Measurements from ENCODE around the gene VWCE.
"Not testable (repeated sequence)": the region's sequence is repeated elsewhere in the genome, so short reads cannot be mapped to it uniquely, and the experiment has no call there.

The VWCE gene

DNA sequence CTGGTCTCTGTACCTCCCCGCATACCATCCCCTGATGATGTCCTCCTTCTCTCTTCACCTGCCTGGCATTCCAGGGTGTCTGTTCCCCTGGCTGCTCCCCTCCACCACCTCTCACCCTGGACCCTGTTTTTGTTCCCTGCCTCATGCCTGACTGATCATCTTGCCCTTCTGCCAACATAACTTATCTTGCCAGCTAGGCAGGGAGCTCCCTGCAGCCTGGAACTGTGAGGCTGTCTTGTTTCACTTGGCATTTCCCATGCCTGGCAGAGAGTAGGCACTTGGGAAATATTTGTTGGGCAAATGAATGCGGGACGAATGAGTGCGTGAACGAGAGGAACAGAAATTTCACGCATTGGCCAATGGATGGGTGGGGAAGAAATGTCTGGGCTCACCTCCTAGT lies 65.7 kb downstream of the VWCE start:
- H3K27ac ChIP-seq (ENCODE audit: low read depth, low read length); H3K27me3 ChIP-seq (ENCODE audit: insufficient read depth, low read length); H3K79me2 ChIP-seq (ENCODE audit: control insufficient read depth, insufficient read depth, low read length, unreplicated experiment); H3K4me1 ChIP-seq (ENCODE audit: control insufficient read depth, insufficient read depth, low read length, unreplicated experiment); H3K4me3 ChIP-seq (ENCODE audit: low read depth, low read length); H3K36me3 ChIP-seq (ENCODE audit: insufficient read depth, low read length); H2AFZ ChIP-seq (ENCODE audit: low read length, unreplicated experiment): not testable (repeated sequence)

DNA sequence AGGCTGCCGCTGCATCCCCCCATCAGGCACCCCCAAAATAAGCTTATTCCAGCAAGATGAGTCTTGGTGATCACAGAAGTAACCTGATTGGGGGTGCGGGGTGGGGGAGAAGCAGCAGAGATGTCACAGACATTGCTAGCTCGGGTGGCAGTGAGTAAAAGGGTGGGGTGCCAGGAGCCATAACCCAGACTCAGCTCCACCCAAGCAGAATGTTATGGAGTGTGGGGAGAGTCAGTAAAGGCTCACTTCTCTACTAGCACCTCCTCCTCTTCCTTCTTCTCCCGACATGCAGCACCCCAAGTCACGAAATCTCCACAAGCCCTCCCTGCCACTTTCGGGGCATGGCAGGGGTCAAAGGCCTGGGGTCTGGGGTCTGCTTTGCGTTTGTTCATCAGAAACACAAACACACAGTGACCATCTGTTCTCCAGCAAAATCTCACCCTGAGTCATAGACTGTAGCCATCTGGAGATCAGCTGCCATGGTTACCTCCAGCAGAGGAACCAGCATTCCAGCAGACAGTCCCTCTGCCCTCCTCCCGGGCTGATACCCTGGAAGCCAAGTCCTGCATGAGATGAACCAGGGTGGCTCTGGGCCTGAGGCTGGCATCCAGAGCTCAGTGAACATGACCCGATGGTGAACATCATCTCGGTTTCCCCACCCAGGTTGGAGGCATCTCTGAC lies 68.5 kb downstream of the VWCE start:
- H3K36me3 ChIP-seq (ENCODE audit: insufficient read depth, low read length); H3K4me1 ChIP-seq (ENCODE audit: control insufficient read depth, insufficient read depth, low read length, unreplicated experiment); H2AFZ ChIP-seq (ENCODE audit: low read length, unreplicated experiment): not testable (repeated sequence)

DNA sequence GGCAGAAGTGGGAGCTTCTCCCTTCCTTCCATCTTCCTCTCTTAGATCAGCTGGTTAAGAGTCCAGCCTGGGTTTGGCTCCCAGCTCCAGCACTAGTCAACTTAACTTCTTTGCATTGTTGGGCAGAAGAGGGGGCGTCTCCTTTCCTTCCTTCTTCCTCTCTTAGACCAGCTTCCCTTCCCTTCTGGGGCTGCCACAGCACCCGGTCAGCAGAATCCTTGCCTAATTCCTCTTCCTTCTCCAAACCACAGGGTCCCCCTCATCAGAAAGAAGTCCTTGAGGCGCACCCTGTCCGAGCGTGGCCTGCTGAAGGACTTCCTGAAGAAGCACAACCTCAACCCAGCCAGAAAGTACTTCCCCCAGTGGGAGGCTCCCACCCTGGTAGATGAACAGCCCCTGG lies 72.4 kb downstream of the VWCE start:
- not testable (repeated sequence) for H2AFZ ChIP-seq (ENCODE audit: low read length, unreplicated experiment); H3K4me1 ChIP-seq (ENCODE audit: control insufficient read depth, insufficient read depth, low read length, unreplicated experiment); H3K4me3 ChIP-seq (ENCODE audit: low read depth, low read length); H3K27me3 ChIP-seq (ENCODE audit: insufficient read depth, low read length); H3K79me2 ChIP-seq (ENCODE audit: control insufficient read depth, insufficient read depth, low read length, unreplicated experiment); H3K27ac ChIP-seq (ENCODE audit: low read depth, low read length); H3K36me3 ChIP-seq (ENCODE audit: insufficient read depth, low read length)

More for the DNA sequence above, 68.5 kb downstream of the VWCE start:
- H3K79me2 ChIP-seq (ENCODE audit: control insufficient read depth, insufficient read depth, low read length, unreplicated experiment); H3K27ac ChIP-seq (ENCODE audit: low read depth, low read length); H3K27me3 ChIP-seq (ENCODE audit: insufficient read depth, low read length); H3K4me3 ChIP-seq (ENCODE audit: low read depth, low read length): not testable (repeated sequence)

DNA sequence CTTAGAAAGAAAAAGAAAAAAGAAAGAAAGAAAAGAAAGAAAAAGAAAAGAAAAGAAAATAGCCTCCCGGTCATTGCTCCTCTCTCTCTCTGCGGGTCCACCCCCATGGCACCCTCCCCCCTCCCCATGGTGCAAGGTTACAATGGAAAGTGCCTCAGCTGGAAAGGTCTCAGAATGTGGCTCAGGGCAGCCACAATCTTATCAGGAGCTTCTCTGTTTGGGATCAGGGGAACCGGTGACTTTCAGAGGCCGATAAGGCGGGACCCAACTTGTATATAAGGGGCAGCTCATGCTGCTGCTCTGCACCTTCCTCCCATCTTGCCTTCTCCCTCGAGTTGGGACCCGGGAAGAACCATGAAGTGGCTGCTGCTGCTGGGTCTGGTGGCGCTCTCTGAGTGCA lies 73.1 kb downstream of the VWCE start, which contains the start of gene PGA4:
TSS of gene PGA4 (plus strand) at position 301 of the 400 bp plus-strand sequence. CDS start at position 355, 54 bp downstream.
- H3K27me3 ChIP-seq (ENCODE audit: insufficient read depth, low read length); H3K4me1 ChIP-seq (ENCODE audit: control insufficient read depth, insufficient read depth, low read length, unreplicated experiment); H3K4me3 ChIP-seq (ENCODE audit: low read depth, low read length); H3K27ac ChIP-seq (ENCODE audit: low read depth, low read length); H2AFZ ChIP-seq (ENCODE audit: low read length, unreplicated experiment); H3K79me2 ChIP-seq (ENCODE audit: control insufficient read depth, insufficient read depth, low read length, unreplicated experiment); H3K36me3 ChIP-seq (ENCODE audit: insufficient read depth, low read length): not testable (repeated sequence)

DNA sequence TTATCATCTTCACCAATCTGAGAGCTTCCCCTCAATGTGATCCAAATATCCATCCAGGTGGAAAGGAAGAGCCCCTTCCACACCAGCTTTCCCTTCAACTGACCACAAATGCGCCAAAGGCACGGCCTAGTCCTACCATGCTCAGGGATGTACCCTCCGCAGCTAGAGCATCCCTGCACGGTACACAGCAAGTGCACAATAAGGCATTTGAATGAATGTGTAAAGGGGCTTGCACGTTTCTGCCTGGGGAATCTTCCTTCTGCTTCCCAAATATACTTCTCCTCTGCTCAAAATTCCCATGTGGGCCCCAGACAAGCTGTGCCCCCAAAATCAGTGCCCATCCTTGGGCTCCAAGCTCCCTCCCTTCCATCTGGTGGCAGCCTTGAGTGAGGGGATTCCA lies 76.1 kb downstream of the VWCE start:
- H3K27ac ChIP-seq (ENCODE audit: low read depth, low read length); H3K36me3 ChIP-seq (ENCODE audit: insufficient read depth, low read length); H2AFZ ChIP-seq (ENCODE audit: low read length, unreplicated experiment); H3K79me2 ChIP-seq (ENCODE audit: control insufficient read depth, insufficient read depth, low read length, unreplicated experiment); H3K4me1 ChIP-seq (ENCODE audit: control insufficient read depth, insufficient read depth, low read length, unreplicated experiment); H3K27me3 ChIP-seq (ENCODE audit: insufficient read depth, low read length); H3K4me3 ChIP-seq (ENCODE audit: low read depth, low read length): not testable (repeated sequence)

DNA sequence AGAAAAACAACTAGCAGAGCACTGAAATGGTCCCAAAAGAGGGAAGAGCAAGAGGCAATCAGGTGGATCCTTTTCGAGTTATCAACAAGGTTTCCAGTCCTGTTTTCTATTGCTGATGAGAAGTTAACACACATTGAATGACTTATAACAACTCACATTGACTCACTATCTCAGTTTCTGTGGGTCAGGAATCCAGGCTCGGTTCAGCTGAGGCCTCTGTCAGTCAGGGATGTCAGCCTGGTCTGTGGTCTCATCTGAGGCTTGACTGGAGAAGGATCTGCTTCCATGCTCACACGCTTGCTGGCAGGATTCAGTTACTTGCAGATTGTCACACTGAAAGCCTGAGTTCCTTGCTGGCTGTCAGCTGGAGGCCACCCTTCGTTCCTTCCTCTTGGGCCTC lies 76.8 kb downstream of the VWCE start:
- not testable (repeated sequence) for H3K27me3 ChIP-seq (ENCODE audit: insufficient read depth, low read length); H3K4me1 ChIP-seq (ENCODE audit: control insufficient read depth, insufficient read depth, low read length, unreplicated experiment); H3K4me3 ChIP-seq (ENCODE audit: low read depth, low read length); H3K36me3 ChIP-seq (ENCODE audit: insufficient read depth, low read length); H3K79me2 ChIP-seq (ENCODE audit: control insufficient read depth, insufficient read depth, low read length, unreplicated experiment); H3K27ac ChIP-seq (ENCODE audit: low read depth, low read length); H2AFZ ChIP-seq (ENCODE audit: low read length, unreplicated experiment)

DNA sequence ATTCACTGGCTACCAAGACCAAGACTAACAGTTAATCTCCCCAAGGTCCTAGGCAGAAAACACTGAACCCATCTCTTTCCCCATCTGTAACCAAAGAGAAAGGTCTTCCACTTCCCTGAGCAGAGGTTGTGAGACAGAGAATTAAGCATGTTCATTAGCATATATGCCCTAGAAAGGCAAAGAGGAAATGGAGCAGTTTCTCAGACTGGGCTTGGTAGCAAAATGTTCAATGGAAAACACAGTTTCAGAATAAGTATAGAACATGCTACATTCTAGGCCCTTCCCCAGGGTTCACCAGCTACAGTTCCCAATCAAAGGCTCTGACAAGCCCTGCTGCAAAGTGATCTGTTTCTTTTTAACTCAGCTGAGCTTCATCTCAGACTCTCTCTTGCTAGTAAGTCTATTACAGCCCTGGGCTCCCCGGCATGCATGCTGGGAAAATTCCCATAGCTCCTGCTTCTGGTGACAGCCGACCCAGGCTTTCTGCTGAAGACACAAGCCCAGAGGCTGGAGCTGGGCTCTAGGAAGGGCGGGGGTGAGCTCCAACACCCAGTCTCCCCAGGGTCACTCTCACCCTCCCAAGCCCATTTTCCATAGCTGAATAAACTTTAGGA lies 81.3 kb downstream of the VWCE start:
- H3K79me2 ChIP-seq (ENCODE audit: control insufficient read depth, insufficient read depth, low read length, unreplicated experiment); H3K36me3 ChIP-seq (ENCODE audit: insufficient read depth, low read length); H3K4me1 ChIP-seq (ENCODE audit: control insufficient read depth, insufficient read depth, low read length, unreplicated experiment); H3K4me3 ChIP-seq (ENCODE audit: low read depth, low read length); H3K27me3 ChIP-seq (ENCODE audit: insufficient read depth, low read length); H3K27ac ChIP-seq (ENCODE audit: low read depth, low read length); H2AFZ ChIP-seq (ENCODE audit: low read length, unreplicated experiment): not testable (repeated sequence)

DNA sequence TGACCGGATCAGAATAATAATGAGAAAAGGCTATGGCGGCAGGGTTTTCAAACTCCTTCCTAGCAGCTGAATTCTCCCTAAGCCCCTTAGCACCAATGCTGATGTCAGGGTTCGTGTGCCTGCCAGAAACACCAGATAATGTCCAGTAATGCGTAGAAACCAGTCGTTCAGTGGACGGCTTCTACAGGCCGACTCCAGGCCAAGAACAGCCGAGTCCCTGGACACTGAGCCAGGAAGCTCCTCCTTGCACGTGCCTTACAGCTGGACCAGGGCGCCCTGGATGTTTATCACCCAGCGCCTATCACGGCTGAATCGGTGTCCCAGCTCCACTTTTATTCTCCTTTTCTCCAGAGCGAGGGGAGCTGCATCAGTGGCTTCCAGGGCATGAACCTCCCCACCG lies 82.9 kb downstream of the VWCE start:
- not testable (repeated sequence) for H3K4me3 ChIP-seq (ENCODE audit: low read depth, low read length); H3K4me1 ChIP-seq (ENCODE audit: control insufficient read depth, insufficient read depth, low read length, unreplicated experiment); H2AFZ ChIP-seq (ENCODE audit: low read length, unreplicated experiment); H3K36me3 ChIP-seq (ENCODE audit: insufficient read depth, low read length); H3K27ac ChIP-seq (ENCODE audit: low read depth, low read length); H3K27me3 ChIP-seq (ENCODE audit: insufficient read depth, low read length); H3K79me2 ChIP-seq (ENCODE audit: control insufficient read depth, insufficient read depth, low read length, unreplicated experiment)

DNA sequence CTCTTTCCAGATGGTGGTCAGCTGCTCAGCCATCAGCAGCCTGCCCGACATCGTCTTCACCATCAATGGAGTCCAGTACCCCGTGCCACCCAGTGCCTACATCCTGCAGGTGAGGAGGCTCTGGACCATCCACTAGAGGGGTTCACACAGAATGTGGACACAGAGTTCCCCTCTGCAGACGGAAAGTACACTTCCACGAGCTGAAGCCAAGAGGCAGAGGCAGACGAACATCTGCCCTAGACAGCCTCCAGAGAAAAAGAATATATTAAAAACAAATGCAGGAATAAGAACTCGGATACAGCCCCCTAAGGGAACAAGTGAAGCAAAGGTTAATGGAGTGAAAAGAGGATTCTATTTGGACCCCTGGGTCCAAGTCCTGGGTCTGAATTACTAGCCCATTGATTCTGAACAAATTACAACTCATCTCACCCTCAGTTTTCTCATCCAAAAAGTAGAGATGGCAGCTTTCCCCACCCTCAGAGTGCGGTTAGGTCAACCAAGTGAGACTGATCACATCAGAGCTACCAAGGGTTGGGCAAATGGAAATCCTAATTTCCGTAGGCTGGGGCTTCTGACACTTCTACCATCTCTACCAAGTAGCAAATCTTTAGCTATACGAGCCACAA lies 83.7 kb downstream of the VWCE start:
- not testable (repeated sequence) for H3K4me1 ChIP-seq (ENCODE audit: control insufficient read depth, insufficient read depth, low read length, unreplicated experiment); H2AFZ ChIP-seq (ENCODE audit: low read length, unreplicated experiment); H3K4me3 ChIP-seq (ENCODE audit: low read depth, low read length); H3K79me2 ChIP-seq (ENCODE audit: control insufficient read depth, insufficient read depth, low read length, unreplicated experiment); H3K36me3 ChIP-seq (ENCODE audit: insufficient read depth, low read length); H3K27ac ChIP-seq (ENCODE audit: low read depth, low read length); H3K27me3 ChIP-seq (ENCODE audit: insufficient read depth, low read length)

DNA sequence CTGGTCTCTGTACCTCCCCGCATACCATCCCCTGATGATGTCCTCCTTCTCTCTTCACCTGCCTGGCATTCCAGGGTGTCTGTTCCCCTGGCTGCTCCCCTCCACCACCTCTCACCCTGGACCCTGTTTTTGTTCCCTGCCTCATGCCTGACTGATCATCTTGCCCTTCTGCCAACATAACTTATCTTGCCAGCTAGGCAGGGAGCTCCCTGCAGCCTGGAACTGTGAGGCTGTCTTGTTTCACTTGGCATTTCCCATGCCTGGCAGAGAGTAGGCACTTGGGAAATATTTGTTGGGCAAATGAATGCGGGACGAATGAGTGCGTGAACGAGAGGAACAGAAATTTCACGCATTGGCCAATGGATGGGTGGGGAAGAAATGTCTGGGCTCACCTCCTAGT lies 84.5 kb downstream of the VWCE start:
- H2AFZ ChIP-seq (ENCODE audit: low read length, unreplicated experiment); H3K4me3 ChIP-seq (ENCODE audit: low read depth, low read length); H3K4me1 ChIP-seq (ENCODE audit: control insufficient read depth, insufficient read depth, low read length, unreplicated experiment); H3K36me3 ChIP-seq (ENCODE audit: insufficient read depth, low read length); H3K27ac ChIP-seq (ENCODE audit: low read depth, low read length); H3K27me3 ChIP-seq (ENCODE audit: insufficient read depth, low read length); H3K79me2 ChIP-seq (ENCODE audit: control insufficient read depth, insufficient read depth, low read length, unreplicated experiment): not testable (repeated sequence)

Data from ACC112 (cell line).